Measurements from ENCODE around the gene PEX10. TPM values are rescaled to one million over a fixed set of nuclear protein-coding genes. Genes with fewer than 3 reads are reported as not detected.

PEX10 gene
- total RNA-seq, 1 donor from 2014 or later = 14.6 TPM

- Histone ChIP-seq H3K4me1 (no peaks in the 10 kb centered on the region), H3K27me3 (peaks cover 12% of the 10 kb centered on the region), H3K27ac (no peak overlapping the region), H3K4me3 (no peak overlapping the region), H3K36me3 (no peaks in the 10 kb centered on the region), H3K9me3 (no peaks in the 10 kb centered on the region)
- DNase-seq (no peak), ATAC-seq (no peak)
- intact Hi-C loops (cut with DNase I) = no loop called here
- TF ChIP-seq, protein P1, sequence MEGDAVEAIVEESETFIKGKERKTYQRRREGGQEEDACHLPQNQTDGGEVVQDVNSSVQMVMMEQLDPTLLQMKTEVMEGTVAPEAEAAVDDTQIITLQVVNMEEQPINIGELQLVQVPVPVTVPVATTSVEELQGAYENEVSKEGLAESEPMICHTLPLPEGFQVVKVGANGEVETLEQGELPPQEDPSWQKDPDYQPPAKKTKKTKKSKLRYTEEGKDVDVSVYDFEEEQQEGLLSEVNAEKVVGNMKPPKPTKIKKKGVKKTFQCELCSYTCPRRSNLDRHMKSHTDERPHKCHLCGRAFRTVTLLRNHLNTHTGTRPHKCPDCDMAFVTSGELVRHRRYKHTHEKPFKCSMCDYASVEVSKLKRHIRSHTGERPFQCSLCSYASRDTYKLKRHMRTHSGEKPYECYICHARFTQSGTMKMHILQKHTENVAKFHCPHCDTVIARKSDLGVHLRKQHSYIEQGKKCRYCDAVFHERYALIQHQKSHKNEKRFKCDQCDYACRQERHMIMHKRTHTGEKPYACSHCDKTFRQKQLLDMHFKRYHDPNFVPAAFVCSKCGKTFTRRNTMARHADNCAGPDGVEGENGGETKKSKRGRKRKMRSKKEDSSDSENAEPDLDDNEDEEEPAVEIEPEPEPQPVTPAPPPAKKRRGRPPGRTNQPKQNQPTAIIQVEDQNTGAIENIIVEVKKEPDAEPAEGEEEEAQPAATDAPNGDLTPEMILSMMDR (IDR thresholded peaks at IDR 0.05) = no peak
Measured at GRCh38 chr1:2428490-2428889, 16.1 kb upstream of the PEX10 start.

DNA sequence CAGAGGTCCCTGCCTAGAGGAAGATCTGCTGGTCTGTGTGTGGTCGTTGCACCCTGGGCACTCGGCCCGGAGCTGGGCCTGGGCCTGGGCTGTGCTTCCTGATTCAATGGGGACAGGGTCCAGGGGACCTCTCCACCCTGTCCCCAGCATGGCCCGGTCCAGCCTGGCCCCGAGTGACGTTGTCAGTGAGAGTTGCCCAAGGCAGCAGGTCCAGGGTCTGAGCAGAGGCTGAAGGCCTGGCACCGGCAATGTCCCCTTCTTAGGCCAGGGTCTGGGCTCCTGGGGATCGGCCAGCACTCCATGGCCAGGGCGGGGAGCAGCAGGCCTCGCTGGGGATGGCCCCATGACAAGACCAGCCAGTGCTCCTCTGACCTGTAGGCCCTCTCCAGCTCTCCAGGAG lies 15.6 kb upstream of the PEX10 start:
- intact Hi-C loops (cut with DNase I) = no loop called here
- Histone ChIP-seq H3K27ac (no peak overlapping the region), H3K4me3 (no peak overlapping the region), H3K4me1 (no peaks in the 10 kb centered on the region), H3K27me3 (peaks cover 12% of the 10 kb centered on the region), H3K36me3 (no peaks in the 10 kb centered on the region), H3K9me3 (no peaks in the 10 kb centered on the region)
- DNase-seq (no peak), ATAC-seq (no peak)
- TF ChIP-seq, protein P1 (IDR thresholded peaks at IDR 0.05) = no peak

DNA sequence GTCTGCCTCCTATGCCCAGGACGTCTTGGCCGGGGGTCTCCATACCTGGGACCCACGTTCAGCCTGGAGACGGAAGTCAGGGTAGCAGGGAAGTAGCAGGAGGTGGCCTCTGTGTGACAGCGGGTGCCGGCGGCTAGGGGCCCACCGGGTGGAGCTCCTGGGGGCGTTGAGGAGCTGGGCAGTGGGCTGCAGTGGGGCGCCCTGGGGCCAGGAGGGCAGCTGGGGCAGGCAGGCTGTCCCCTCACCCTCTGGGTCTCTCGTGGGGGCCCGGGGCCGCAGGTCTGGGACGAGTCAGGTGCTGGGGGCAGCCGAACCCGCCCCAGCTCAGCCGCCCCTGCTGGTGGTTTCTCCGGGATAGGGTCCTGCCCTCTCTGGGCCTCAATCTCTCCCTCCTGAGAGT lies 14.7 kb upstream of the PEX10 start:
- DNase-seq (no peak), ATAC-seq (no peak)
- Histone ChIP-seq H3K36me3 (no peaks in the 10 kb centered on the region), H3K27me3 (peaks cover 12% of the 10 kb centered on the region), H3K27ac (no peak overlapping the region), H3K4me3 (no peak overlapping the region), H3K4me1 (no peaks in the 10 kb centered on the region), H3K9me3 (no peaks in the 10 kb centered on the region)
- TF ChIP-seq, protein P1 (IDR thresholded peaks at IDR 0.05) = no peak
- intact Hi-C loops (cut with DNase I) = no loop called here

DNA sequence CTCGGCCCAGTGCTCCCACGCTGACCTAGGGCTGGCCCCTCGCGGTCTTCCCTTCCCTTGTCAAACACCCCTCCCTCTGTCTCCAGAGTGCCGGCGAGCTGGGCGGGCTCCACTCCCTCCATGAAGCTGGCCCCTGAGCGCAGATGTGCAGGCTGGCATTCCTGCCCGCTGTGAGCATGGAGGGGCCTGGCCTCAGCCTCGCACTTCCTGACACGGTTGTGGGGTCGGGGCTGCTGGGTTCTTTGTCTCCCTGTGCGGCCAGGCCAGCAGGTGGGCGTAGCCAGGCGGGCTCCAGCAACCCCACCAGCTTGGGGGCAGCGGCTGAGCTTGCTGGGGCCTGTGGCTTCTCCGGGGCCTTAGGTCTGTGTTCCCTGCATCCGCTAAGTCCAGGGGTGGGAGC lies 14.2 kb upstream of the PEX10 start:
- TF ChIP-seq, protein P1 (IDR thresholded peaks at IDR 0.05) = no peak
- H3K27ac ChIP-seq = no peak overlapping the region
- H3K36me3 ChIP-seq = no peaks in the 10 kb centered on the region
- DNase-seq (no peak), ATAC-seq (no peak)
- H3K27me3 ChIP-seq = peaks cover 12% of the 10 kb centered on the region
- intact Hi-C loops (cut with DNase I) = no loop called here
- no peaks in the 10 kb centered on the region for H3K9me3 ChIP-seq
- H3K4me3 ChIP-seq = no peak overlapping the region
- no peaks in the 10 kb centered on the region for H3K4me1 ChIP-seq

DNA sequence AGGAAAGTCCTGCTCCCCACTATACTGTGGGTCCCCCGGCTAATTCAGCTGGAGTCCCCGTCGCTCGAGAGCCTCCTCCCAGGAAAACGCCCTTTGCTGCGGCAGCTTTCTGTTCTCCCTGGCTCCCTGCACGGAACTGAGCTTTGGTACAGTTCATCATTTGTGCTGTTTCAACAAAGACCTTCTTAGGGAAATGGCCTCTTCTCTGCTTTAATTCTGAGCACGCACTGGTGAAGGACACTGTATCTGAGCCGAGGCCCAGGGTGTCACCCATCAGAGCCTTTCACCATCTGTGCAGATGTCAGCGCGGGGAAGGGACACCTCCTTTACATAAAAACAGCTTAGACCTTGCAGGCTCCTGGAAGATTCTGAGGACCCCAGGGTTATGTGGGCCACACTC lies 13.5 kb upstream of the PEX10 start:
- intact Hi-C loops (cut with DNase I) = no loop called here
- no peak for ATAC-seq
- peaks cover 12% of the 10 kb centered on the region for H3K27me3 ChIP-seq

More for the DNA sequence above, 13.5 kb upstream of the PEX10 start:
- Histone ChIP-seq H3K4me1 (no peaks in the 10 kb centered on the region), H3K4me3 (no peak overlapping the region), H3K9me3 (no peaks in the 10 kb centered on the region), H3K27ac (no peak overlapping the region), H3K36me3 (no peaks in the 10 kb centered on the region)
- TF ChIP-seq, protein P1 (IDR thresholded peaks at IDR 0.05) = no peak
- DNase-seq = no peak

Measured in upper lobe of right lung (tissue), 1 donor.